LNCaP clone FGC (cell line): ENCODE measurements around the gene ZNF133.
"Not testable (repeated sequence)": the region's sequence is repeated elsewhere in the genome, so short reads cannot be mapped to it uniquely, and the experiment has no call there.

ENCODE experiments used
- DNase-seq: peaks from one replicate; pipeline ENCODE4 v3.0.0-alpha.2; 2011; ENCODE audit warnings: low read depth
- H3K4me3 ChIP-seq: 2 replicates; pipeline ENCODE4 v1.5.1; 2011; ENCODE audit warnings: mild to moderate bottlenecking, low read depth, low read length, control low read depth
- TF ChIP-seq, protein P1 (sequence below): IDR thresholded peaks from 2 replicates; pipeline ENCODE4 v1.5.1; 2012; ENCODE audit warnings: mild to moderate bottlenecking; ENCODE audit not compliant: control insufficient read depth, insufficient read depth; ENCODE audit errors: extremely low read depth

ZNF133 gene

DNA sequence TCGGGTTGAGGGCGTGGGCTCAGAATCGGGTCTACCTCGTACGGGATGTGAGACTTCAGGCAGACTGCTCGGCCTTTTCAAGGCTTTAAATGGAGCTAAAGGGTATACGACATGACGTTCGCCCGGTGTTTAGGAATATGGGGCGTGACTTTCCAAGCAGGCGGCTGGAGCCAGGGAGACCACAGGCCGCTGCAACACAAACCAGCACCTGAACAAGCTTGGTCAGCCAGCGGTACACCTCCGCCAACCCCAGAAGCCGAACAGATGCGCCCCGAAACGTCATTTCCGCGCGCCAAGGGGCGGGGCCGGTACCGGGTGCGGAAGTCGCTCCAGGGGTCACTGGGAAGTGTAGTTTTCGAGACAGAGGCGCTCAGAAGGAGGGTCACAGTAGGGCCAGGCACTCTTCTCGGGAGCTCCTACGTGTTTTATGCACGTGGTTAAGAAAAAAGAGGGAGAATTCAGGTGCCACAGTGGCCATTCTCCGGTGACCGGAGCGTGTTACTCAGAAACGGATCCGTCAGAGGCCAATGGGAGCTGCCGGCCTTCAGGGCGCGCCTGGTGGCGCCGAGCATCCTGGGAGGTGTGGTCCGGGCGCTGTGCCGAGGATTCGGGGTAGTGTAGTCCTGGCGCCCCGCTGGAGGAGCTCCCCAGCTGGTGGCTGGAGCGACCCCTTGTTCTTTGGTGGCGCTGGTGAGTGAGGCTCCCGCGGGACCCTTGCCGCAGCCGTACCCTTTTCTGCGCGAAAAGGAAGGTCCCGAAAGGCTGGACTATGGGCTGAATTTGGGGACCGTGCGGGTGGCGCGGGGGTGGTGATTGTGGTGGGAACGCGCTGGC is at the start of gene ZNF133:
ZNF133 (plus strand) TSS at position 613 of the 834 bp plus-strand sequence. CDS start 17,160 bp downstream, outside the sequence.
- H3K4me3 ChIP-seq = peak within 1 kb of the TSS; percentile 84
- peak; percentile 88 for DNase-seq
- TF ChIP-seq, protein P1, sequence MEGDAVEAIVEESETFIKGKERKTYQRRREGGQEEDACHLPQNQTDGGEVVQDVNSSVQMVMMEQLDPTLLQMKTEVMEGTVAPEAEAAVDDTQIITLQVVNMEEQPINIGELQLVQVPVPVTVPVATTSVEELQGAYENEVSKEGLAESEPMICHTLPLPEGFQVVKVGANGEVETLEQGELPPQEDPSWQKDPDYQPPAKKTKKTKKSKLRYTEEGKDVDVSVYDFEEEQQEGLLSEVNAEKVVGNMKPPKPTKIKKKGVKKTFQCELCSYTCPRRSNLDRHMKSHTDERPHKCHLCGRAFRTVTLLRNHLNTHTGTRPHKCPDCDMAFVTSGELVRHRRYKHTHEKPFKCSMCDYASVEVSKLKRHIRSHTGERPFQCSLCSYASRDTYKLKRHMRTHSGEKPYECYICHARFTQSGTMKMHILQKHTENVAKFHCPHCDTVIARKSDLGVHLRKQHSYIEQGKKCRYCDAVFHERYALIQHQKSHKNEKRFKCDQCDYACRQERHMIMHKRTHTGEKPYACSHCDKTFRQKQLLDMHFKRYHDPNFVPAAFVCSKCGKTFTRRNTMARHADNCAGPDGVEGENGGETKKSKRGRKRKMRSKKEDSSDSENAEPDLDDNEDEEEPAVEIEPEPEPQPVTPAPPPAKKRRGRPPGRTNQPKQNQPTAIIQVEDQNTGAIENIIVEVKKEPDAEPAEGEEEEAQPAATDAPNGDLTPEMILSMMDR = no peak

DNA sequence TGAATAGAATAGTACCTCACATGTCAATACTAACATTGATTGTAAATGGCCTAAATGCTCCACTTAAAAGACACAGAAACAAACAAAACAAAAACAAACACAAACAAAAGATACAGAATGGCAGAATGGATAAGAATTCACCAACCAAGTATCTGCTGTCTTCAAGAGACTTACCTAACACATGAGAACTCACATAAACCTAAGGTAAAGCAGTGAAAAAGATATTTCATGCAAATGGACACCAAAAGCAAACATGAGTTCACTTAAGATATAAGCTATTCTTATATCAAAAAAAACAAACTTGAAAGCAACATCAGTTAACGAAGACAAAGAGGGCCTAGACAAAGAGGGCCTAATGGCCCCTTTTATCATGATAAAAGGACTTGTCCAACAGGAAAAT is 47.3 kb upstream of the ZNF133 start:
- DNase-seq = no peak
- TF ChIP-seq, protein P1 = no peak
- H3K4me3 ChIP-seq = no peak overlapping the region

DNA sequence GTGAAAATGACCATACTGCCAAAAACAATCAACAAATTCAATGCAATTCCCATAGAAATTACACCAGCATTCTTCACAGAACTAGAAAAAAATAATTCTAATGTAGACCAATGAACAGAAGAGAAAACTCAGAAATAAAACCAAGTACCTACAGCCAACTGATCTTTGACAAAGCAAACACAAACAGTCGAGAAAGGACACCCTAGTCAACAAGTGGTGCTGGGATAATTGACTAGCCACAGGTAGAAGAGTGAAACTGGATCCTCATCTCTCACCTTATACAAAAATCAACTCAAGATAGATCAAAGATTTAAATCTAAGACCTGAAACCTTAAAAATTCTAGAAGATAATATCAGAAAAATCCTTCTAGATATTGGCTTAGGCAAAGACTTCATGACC is 44.5 kb upstream of the ZNF133 start:
- no peak for DNase-seq
- no peak overlapping the region for H3K4me3 ChIP-seq
- TF ChIP-seq, protein P1 = no peak

DNA sequence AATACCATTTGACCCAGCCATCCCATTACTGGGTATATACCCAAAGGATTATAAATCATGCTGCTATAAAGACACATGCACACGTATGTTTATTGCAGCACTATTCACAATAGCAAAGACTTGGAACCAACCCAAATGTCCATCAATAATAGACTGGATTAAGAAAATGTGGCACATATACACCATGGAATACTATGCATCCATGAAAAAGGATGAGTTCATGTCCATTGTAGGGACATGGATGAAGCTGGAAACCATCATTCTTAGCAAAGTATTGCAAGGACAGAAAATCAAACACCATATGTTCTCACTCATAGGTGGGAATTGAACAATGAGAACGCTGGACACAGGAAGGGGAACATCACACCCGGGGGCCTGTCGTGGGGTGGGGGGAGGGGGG is 39.8 kb upstream of the ZNF133 start:
- not testable (repeated sequence) for H3K4me3 ChIP-seq, DNase-seq

DNA sequence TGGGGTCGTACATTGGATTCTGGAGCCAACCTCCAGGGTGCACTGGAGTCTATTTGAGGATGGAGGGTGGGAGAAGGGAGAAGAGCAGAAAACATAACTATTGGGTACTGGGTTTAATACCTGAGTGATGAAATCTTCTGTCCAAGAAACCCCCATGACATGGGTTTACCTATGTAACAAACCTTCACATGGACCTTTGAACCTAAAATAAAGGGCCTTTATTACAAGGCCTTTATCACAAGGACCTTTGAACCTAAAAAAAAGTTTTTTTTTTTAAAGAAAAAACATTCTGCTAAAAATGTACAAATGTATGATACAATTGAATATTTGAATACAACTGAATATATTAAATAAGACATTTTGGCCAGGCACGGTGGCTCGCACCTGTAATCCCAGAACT is 38.1 kb upstream of the ZNF133 start:
- H3K4me3 ChIP-seq = no peak overlapping the region
- TF ChIP-seq, protein P1 = no peak
- DNase-seq = no peak

DNA sequence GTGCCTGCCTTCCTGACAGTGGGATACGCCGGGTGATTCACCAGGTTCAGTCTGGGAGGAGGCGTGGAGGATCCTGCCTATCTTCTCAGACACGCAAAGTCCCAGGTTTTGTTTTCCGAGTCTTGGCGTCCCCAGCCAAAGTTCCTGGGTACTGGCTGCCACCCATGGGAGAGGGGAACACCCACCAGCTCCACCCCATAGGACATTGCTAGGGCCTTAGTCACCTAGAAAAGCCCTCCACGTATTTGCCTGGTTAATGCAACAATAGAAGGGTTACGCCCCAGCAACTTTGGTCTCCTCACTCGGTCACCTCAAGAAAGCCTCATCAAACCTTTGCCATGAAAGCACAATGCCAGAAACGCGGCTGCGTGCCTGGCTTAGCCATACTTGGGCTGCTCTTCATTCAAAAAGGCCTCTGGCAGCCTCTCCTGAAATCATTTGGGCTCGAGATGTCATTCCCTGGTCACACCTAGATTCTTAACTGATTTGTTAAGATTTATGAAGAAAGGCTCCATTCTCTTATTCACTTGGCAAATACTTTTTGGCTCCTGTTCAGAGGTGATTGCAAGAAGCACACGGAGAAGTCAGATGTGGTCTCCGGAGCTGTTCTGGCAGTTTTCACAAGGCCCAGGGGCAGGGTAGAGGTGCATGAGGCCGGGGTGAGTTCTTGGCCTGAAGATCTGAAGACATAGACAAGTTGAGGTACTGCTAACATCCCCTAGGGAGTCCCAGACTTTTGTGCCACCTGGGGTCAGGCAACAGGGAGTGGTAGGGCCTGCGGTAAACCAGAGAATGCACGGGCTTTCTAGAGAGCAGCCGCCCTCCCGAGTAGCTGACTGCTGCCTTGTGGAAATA is 35.5 kb upstream of the ZNF133 start:
- TF ChIP-seq, protein P1 = no peak
- H3K4me3 ChIP-seq = no peak overlapping the region
- no peak for DNase-seq

DNA sequence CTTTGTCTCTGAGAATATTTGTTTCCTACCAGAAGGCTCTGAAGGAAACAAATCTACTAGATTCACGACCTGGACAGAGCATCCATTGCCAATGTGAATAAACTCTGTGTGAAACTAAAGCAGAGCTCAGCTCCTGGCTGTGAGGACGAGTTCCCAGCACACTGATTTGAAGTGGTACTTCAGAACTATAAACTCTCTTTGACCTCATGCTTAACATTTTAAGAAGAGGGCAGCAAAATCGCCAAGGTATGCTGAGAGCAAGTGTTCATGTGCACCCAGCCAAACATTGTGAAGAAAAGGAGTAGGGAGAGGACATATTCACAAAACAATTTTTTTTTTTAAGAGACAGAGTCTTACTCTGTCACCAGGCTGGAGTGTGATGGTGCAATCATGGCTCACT is 33.7 kb upstream of the ZNF133 start:
- TF ChIP-seq, protein P1 = no peak
- H3K4me3 ChIP-seq = no peak overlapping the region
- DNase-seq = no peak
